A673 (cell line): ENCODE measurements around the gene MRPS25. TPM values are rescaled to one million over a fixed set of nuclear protein-coding genes. Genes with fewer than 3 reads are reported as not detected.

ENCODE experiments used
- BruUV-seq: library from RNA; stranded (reverse); fragments of 400-500 nt; replicated peaks from 2 replicates; lab custom pipeline; 2021; lab: Mats Ljungman, UMichigan
- CTCF ChIA-PET: fragments of 300-600 bp; sonication (Branson Sonifier 250); formaldehyde crosslinking; loops from one replicate; lab custom pipeline; 2022; ENCODE audit warnings: antibody characterized with exemption; lab: Charles Lee
- POLR2A ChIA-PET: fragments of 300-600 bp; sonication (Branson Sonifier 250); formaldehyde crosslinking; loops from one replicate; lab custom pipeline; 2022; ENCODE audit warnings: antibody characterized with exemption; ENCODE audit not compliant: low non-redundant PET; lab: Charles Lee
- DNase-seq: peaks from one replicate; pipeline ENCODE4 v3.0.0-alpha.2; 2015; ENCODE audit warnings: low spot score
- H3K27ac ChIP-seq: fragments of 200-600 bp; sonication (generic); 2 replicates; pipeline ENCODE4 v1.5.1; 2016; ENCODE audit warnings: mixed run types, low read depth, mild to moderate bottlenecking, mixed read lengths, antibody characterized with exemption, low read length; ENCODE audit not compliant: poor library complexity, severe bottlenecking
- H3K27me3 ChIP-seq: fragments of 200-600 bp; sonication (generic); replicated peaks from 2 replicates; pipeline ENCODE4 v1.6.1; 2017; ENCODE audit warnings: mixed run types, low read depth, mild to moderate bottlenecking, mixed read lengths, antibody characterized with exemption, low read length; ENCODE audit not compliant: insufficient read depth, poor library complexity
- H3K36me3 ChIP-seq: fragments of 200-600 bp; sonication (generic); 2 replicates; pipeline ENCODE4 v1.6.1; 2016; ENCODE audit warnings: mixed run types, mild to moderate bottlenecking, mixed read lengths, antibody characterized with exemption, low read length; ENCODE audit not compliant: insufficient read depth, poor library complexity, severe bottlenecking
- H3K4me1 ChIP-seq: fragments of 200-600 bp; sonication (generic); 2 replicates; pipeline ENCODE4 v1.6.1; 2017; ENCODE audit warnings: mixed run types, mild to moderate bottlenecking, mixed read lengths, antibody characterized with exemption, low read length; ENCODE audit not compliant: insufficient read depth, poor library complexity, severe bottlenecking
- H3K4me3 ChIP-seq: fragments of 200-600 bp; sonication (generic); 2 replicates; pipeline ENCODE4 v1.5.1; 2016; ENCODE audit warnings: low read depth, mixed run types, mild to moderate bottlenecking, mixed read lengths, low read length; ENCODE audit not compliant: poor library complexity, severe bottlenecking
- H3K9me3 ChIP-seq: fragments of 200-600 bp; sonication (generic); 2 replicates; pipeline ENCODE4 v1.6.1; 2016; ENCODE audit warnings: mixed run types, low read depth, mild to moderate bottlenecking, mixed read lengths, antibody characterized with exemption, low read length; ENCODE audit not compliant: poor library complexity, severe bottlenecking
- EZH2 ChIP-seq: fragments of 200-600 bp; sonication (generic); IDR thresholded peaks from 2 replicates; pipeline ENCODE4 v1.6.1; 2017; ENCODE audit warnings: borderline replicate concordance, low read depth, mild to moderate bottlenecking, mixed read lengths, antibody characterized with exemption, low read length; ENCODE audit not compliant: poor library complexity, severe bottlenecking
- intact Hi-C: fragments of 100-400 bp; cut with micrococcal nuclease; formaldehyde crosslinking; loops from one replicate; pipeline ENCODE4 v1.10.0; 2022; ENCODE audit not compliant: unreplicated experiment
- total RNA-seq: library from RNA; stranded (reverse); gene quantifications from 2 replicates; pipeline ENCODE4 v1.2.3, GENCODE V29; 2021
- TF ChIP-seq, protein P1 (sequence below): fragments of 300-800, 200-600 bp; sonication (generic); conservative IDR thresholded peaks from 2 replicates; pipeline ENCODE4 v1.5.1; 2017; ENCODE audit warnings: low read depth, mild to moderate bottlenecking, antibody characterized with exemption, low read length, moderate library complexity, mixed read lengths

MRPS25 gene
- total RNA-seq, 1 experiment from 2014 or later, result 91.3 TPM

DNA sequence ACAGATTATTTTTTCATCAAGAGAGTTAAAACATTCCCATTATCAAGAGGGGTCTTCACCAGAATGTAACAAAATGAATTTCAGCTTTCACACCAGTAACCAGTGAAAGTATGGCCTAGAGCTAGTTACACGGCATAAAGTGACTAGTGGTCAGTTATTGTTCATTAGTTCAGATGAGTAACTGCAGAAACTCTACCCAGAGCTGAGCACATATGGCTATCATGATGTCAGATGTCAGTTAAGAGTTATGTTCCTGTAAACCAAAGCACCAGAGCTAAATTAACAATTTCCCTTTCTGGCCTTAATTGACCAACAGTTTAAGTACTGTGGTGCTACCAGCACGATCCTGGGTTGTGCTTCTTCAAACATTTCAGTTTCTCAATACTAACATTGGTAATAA is 6.6 kb upstream of the MRPS25 start:
- ChIA-PET POLR2A (no interaction called here), CTCF (no interaction called here)
- DNase-seq, result no peak
- no peak overlapping the region for H3K27ac ChIP-seq
- no peak overlapping the region for H3K4me3 ChIP-seq
- BruUV-seq, result no TSS peak
- H3K9me3 ChIP-seq, result no peaks in the 10 kb centered on the region
- H3K36me3 ChIP-seq, result peaks cover 48% of the 10 kb centered on the region
- intact Hi-C loops, result no loop called here
- no peaks in the 10 kb centered on the region for H3K4me1 ChIP-seq
- TF ChIP-seq EZH2, result no peak
- TF ChIP-seq, protein P1, sequence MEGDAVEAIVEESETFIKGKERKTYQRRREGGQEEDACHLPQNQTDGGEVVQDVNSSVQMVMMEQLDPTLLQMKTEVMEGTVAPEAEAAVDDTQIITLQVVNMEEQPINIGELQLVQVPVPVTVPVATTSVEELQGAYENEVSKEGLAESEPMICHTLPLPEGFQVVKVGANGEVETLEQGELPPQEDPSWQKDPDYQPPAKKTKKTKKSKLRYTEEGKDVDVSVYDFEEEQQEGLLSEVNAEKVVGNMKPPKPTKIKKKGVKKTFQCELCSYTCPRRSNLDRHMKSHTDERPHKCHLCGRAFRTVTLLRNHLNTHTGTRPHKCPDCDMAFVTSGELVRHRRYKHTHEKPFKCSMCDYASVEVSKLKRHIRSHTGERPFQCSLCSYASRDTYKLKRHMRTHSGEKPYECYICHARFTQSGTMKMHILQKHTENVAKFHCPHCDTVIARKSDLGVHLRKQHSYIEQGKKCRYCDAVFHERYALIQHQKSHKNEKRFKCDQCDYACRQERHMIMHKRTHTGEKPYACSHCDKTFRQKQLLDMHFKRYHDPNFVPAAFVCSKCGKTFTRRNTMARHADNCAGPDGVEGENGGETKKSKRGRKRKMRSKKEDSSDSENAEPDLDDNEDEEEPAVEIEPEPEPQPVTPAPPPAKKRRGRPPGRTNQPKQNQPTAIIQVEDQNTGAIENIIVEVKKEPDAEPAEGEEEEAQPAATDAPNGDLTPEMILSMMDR, result no peak
- no peaks in the 10 kb centered on the region for H3K27me3 ChIP-seq

DNA sequence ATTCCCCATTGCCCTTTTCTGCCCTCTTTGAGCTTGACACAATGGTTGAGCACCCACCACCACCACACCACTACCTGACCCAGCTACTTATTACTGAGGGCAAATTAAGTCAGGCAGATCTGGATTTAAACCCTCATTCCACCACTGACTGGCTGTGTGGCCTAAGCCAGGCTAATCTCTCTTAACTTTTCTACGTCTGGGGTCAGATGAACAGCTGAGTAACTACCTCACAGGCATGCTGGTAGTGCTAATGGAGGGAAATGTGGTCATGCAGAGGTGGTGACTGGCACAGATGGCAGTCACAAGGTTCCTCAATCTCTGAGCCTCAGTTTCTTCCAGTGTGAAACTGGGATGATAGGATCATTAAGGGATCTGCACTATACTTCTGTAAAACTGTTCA is 4.3 kb upstream of the MRPS25 start:
- Histone ChIP-seq H3K36me3 (peaks cover 25% of the 10 kb centered on the region), H3K27ac (no peak overlapping the region), H3K4me3 (no peak overlapping the region), H3K4me1 (no peaks in the 10 kb centered on the region), H3K27me3 (no peaks in the 10 kb centered on the region), H3K9me3 (no peaks in the 10 kb centered on the region)
- ChIA-PET CTCF (no interaction called here), POLR2A (no interaction called here)
- TF ChIP-seq, protein P1, result no peak
- TF ChIP-seq EZH2, result no peak
- no peak for DNase-seq
- no TSS peak for BruUV-seq
- intact Hi-C loops, result no loop called here

DNA sequence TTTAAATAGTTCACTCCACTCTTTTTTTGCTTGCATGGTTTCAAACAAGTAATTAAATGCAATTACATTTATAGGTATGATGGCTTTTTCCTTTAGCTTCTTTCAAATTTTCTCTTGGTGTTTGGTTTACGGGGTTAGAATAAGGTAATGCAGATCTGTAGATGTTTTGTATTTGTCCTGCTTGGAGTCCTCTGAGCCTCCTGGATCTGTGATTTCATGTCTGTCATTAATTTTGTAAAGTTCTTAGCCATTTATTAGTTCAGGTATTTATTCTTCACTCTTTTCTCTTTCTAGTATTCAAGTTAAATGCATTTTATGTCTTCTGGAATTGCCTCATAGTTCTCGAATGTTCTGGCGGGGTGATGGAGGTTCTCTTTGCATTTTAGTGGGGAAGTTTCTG is 1.4 kb upstream of the MRPS25 start:
- no peak for TF ChIP-seq EZH2
- TF ChIP-seq, protein P1, result no peak
- intact Hi-C loops, result no loop called here
- ChIA-PET CTCF (no interaction called here), POLR2A (no interaction called here)
- DNase-seq, result no peak
- Histone ChIP-seq H3K27me3 (no peaks in the 10 kb centered on the region), H3K4me1 (peaks cover 5% of the 10 kb centered on the region), H3K9me3 (no peaks in the 10 kb centered on the region), H3K4me3 (no peak overlapping the region), H3K27ac (no peak overlapping the region), H3K36me3 (no peaks in the 10 kb centered on the region)
- no TSS peak for BruUV-seq
